Ramos (cell line): Measurements from ENCODE around the gene HEG1.

Experiments used
- in situ Hi-C: fragments of 300-500 bp; cut with MboI; formaldehyde crosslinking; loops from one replicate; pipeline ENCODE4 v1.14.3; 2022; ENCODE audit warnings: low sequenced_read_pairs; ENCODE audit not compliant: unreplicated experiment

Gene HEG1

GRCh38 chr3:124998247-124998630, 57.6 kb downstream of the HEG1 start:
- in situ Hi-C loops, result no loop called here

DNA sequence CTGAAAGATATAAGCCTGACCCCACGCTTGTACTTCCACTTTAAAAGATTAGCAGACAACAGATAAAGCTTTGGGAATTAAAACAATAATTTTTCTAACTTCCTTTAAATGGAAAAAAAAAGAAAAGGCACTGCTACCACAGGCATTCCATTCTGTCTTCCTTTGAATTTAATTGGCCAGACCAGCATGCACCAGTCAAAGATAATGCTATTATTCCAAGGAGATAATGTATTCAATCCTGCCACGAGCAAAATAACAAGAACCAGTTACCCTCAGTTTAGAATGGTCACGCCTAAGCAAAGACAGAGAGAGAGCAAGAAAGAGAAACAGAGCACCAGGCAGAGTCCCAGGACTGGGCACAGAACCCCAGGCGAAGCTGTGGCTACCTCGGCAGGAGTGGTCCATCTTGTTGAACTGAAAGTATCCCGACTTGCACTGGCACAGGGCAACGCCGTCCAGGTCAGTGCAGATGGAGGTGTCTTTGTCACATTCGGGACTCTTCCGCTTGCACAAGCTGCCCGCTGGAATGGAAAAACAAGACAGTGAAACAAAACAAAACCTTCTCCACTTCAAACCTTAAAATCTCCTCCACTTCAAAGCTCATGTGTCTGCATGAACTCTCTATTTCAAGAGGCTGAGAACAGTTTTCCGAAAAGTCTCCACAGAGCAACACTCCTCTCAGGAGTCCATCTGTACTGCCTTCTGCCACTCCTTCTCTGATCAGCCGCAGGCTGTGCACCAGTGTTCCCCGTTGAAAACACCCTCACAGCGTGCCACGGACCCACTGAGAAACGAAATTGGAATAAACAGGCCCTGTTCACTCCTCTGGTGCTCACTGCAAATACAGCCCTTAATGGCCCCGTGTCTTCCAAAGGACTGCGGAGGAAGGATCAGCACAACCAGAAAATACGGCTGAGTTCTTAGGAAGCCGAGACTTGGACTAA, 58.2 kb downstream of the HEG1 start:
- in situ Hi-C loops, result no loop called here

DNA sequence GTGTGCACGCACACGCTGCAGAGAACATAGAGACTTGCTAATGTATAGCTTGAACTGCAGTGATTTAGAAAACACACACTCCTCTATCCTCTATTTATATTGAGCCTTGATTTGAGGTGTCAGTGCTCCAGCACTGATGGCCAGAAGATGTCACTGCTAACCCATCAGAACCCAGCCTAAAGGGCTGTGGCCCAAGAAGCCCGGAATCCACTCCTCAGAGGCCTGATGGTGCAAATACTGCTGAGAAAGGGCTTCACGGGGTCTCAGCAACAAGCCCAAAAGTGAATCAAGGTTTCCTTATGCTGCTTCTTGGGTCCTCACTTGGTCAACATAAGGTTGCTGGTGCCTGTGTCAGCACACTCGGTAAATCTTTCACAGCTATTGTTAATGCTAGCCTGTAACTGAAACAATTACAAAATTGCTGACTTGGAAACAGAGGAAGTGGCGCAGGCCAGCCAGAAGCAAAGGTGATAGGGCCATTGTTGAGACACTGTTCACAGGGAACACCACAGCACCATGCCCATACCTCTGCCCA, 60.3 kb downstream of the HEG1 start:
- in situ Hi-C loops, result no loop called here

DNA sequence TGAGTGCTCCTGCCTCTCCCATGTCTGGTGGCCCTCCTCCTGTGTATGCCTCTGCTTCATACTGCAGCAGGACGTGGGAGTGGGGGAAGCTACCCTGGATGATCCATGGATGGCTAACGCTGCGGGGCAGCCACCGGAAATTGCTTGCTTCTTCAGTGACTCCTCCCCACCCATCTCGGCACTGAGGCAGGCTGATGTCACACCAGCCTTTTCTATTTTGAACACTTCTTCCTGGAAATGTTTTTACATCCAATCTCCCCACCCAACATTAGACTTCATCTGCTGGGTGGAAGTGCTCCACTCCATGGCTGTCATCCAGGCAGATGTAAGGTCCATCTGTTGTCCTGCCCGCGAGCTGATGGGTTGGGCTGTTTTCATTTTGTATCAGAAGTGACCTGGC, 62.3 kb downstream of the HEG1 start:
- in situ Hi-C loops, result no loop called here

DNA sequence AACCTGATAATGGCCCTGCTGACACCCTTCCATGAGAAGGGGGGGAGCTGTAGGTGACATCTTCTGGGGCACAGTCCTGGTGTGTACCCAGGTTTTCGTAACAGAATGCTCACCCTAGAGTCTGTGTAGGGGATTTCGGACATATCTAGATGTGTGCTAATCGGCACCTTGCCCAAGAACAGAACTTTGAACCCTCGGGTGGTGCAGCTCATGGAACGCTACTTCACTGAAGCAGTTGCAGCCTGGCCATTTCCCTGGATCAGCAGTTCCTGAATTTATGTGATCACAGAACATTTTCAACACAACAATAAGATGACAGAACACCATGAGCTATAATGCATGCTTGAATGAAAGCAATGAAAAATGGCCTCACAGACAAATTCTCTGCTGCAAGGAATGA, 63.8 kb downstream of the HEG1 start:
- in situ Hi-C loops, result no loop called here

DNA sequence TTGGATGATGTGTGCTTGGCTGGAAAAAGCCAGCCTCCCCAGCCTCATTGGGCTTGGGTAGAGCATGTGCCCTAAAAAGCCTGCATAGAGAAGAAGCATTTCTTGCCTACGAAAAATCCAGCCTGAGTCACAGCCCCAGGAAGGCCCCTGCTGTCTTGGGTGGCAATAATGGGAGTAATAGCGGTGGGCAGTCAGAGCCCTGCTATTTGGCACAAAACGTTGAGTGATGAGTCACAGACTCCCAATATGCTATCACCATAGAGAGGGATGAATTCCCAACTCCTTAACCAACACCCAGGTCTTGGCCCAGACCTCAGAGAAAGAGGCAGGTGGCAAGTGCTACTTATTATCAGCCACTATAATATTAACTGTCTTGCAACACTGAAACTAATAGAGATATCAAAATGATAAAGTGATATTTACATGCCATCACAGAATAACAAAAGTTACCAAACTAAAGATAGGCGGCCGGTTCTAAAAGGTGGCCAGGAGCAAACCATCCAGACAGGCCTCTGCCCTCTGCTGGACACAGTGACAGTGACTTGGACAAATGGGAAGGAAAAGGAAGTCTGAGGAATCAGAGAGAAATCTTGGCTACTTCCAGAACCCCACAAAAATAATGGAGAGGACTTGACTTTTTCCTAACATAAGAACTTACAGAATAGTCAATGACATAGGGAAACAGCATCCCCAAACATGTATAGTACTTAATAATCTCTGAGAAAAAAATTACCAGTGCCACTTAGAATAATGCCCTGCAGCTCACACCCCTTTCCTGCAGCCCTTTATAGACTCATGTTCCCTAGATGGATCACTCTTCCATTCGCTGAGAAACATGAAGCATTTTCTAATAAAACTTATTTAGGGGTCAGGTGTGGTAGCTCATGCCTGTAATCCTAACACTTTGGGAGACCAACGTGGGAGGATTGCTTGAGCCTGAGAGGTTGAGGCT, 69.3 kb downstream of the HEG1 start:
- in situ Hi-C loops, result no loop called here

- in situ Hi-C loops, result no loop called here
Observed at GRCh38 chr3:124985349-124985748, 70.4 kb downstream of the HEG1 start.

DNA sequence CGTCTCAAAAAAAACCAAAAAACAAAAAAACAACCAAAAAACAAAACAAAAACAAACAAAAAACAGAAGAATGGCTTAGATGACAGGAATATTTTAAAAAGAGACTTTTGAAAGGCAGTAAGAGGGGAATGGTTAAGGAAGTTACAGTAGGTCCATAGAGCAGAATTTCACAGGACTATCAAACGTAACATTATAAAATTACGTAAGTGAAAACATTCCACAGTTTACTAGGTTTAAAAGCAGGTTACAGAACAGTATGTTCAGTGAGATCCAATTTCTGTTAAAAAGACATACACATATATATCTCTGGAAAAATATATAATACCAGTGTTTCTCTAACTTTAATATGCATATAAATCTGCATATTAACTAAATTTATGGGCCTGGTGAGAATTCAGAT, 71.0 kb downstream of the HEG1 start:
- in situ Hi-C loops, result no loop called here

- in situ Hi-C loops, result no loop called here
Observed at GRCh38 chr3:124982855-124983254, 72.9 kb downstream of the HEG1 start.

DNA sequence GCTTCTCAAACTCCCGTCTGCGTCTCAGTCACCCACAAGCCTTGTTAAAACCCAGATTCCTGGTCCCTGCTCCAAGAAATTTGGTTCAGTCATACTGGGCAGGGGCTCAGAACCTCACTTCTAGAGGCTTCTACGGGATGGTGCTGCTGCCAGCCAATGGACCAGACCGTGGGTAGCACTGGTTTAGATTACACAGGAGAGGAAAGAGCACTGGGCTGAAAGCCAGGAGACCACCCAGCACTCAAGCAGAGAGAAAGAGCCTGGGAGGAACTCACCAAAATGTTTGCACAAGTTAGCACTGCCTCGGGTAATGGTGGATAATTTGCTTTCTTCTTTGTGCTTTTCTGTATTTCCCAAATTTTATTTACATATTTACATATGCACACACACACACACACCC, 74.3 kb downstream of the HEG1 start:
- in situ Hi-C loops, result no loop called here

- in situ Hi-C loops, result no loop called here
Observed at GRCh38 chr3:124978627-124979026, 77.2 kb downstream of the HEG1 start.

DNA sequence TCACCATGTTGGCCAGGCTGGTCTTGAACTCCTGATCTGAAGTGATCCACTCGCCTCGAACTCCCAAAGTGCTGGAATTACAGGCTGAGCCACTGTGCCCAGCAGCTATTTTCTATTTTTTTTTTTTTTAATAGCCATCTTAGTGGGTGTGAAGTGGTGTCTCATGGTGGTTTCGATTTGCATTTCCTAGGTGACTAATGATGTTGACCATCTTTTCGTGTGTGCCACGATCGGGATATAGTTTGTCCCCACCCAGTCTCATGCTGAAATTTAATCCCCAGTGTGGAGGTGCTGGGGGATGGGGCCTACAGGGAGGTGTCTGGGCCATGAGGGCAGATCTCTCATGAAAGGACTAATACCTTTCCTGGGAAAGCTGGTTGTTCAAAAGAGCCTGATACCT, 79.4 kb downstream of the HEG1 start:
- in situ Hi-C loops, result no loop called here

- in situ Hi-C loops, result no loop called here
Observed at GRCh38 chr3:124974691-124975090, 81.1 kb downstream of the HEG1 start.

DNA sequence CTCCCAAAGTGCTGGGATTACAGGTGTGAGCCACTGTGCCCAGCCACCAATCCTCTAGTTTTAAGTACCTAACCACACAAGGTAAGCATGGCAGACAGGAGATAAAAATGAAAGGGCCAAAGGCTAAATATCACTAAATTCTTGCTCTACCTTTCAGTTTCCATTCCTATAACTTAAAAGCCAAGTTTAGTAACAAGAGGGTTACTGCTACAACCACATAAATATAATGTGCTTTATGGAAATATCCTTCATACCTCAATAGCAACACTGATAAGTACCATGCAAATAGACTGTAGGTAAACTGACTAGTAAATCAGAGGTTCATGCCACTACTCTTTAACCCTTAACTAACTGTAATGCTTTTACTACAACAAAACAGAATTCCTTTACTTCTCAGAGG, 82.5 kb downstream of the HEG1 start:
- in situ Hi-C loops, result no loop called here

DNA sequence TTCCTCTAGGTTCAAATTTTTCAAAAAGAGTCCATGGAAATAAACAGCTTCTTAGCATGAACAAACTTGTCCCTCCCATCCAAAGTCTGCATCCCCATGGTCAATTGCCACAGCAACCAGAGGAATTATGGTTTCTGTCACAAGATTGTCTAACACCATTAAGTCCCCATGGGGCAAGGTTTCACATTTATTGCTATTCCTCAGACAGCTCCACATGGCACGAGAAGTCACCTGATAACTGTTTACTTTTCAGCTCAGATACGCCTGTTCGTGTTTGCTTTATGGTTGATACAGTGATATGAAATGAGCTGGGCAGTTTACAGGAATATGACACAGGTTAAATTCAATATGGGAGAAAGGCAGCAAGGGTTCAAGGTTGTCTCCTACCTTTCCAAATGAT, 83.3 kb downstream of the HEG1 start:
- in situ Hi-C loops, result no loop called here

DNA sequence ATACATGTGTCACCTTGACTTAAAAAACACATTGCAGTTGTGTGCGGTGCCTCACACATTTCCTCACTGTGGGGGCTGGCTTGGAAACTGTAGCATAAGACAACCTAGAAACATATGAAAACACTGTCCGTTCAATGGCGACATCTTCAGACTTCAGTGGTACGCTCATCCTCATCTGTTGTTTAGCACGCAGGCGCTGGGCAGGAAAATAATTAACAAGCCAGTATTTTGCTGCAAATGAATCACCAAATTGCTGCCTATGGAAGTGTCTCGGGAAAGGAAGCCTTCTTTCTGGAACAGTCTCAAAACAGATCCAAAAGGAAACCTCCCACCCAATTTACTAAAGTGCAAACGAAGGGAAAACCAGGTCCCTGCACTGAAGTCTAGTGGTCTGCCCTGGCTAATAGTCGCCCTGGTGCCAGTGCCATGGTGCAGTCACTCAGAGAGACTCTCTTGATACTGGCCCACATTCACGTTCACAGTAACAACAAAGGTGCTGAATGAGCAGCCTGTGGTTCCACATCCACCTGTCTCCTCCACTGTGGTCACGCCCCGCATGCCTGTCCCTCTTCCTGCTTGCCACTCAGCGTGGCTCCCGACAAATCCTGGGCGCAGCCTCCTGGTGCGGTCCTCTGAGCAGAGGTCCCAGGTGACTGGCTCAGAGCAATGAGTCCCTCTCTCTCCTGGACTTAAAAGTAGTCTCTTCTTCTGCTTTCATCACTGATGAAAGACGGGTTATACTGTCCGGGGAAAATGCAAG, 85.7 kb downstream of the HEG1 start:
- in situ Hi-C loops, result no loop called here

DNA sequence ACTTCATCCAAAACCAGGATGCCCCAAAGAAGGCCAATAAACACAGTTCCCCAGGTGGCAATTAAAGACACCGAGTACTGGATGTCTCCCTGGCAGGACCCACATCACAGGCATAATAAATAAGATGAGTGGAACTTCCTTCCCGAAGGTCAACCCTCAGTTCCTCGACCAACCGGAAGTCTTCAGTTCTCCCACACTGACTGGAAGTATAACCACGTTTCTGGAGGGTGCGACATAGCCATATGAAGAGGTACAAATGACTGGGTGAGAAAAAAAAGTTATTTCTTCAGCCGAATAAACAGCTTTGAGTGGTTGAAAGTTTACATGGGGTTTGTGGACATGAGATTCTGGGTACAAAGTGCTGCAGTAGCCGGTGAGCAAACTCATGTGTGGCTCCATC, 86.6 kb downstream of the HEG1 start:
- in situ Hi-C loops, result no loop called here

DNA sequence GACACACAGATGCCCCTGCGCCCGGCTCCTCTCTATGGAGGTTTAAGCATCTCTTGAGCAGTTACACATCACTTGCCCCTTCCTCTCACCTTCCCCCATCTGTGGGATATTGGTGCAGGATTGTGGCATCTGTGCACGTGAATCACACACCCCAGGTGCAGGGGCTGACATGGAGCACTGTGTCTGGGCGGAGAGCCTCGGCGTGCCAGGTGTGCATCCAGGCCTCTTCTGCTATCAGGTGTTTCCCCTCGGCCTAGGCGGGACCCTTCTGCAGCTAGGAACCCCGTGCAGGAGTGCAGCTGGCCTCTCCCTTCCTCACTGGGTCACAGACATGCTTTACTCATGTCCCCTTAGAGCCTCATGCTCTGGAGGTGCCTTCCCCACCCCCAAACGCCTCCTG, 87.8 kb downstream of the HEG1 start:
- in situ Hi-C loops, result no loop called here

- in situ Hi-C loops, result no loop called here
Observed at GRCh38 chr3:124966521-124967445, 89.0 kb downstream of the HEG1 start.
